Prostate gland (tissue), 2 donors: ENCODE data around the gene S100A9.

Experiments
- CTCF ChIP-seq, 4 experiments: fragments of 200-600 bp in 2 of 4; fragments of 450-650 bp in 2 of 4; sonication (generic) in 2 of 4; IDR thresholded peaks; 1 replicate in 3 of 4; 2 replicates in 1 of 4; pipeline ENCODE4 v1.5.1; 2016 to 2019; ENCODE audit warnings: antibody characterized with exemption in 4 of 4, mild to moderate bottlenecking in 2 of 4, moderate library complexity in 2 of 4
- POLR2A ChIP-seq: fragments of 450-650 bp; IDR thresholded peaks from one replicate; pipeline ENCODE4 v1.6.1; 2016; ENCODE audit warnings: antibody characterized with exemption, mild to moderate bottlenecking

DNA sequence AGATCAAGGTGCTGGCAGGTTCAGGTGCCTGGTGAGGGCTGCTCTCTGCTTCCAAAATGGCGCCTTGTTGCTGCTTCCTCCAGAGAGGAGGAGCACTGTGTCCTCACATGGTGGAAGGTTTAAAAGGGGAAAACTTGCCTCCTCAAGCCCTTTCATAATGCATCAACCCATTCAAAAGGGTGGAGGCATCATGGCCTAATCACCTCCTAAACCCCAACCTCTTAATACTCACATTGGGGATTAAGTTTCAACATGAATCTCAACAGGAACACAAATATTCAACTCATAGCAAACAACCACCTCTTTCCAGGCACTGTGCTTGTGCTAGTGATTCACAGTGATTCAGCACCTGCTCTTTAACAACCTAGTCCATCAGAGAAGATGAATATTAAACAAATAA, 13.6 kb downstream of the S100A9 start:
- TF ChIP-seq CTCF (IDR thresholded peaks at IDR 0.05): no peak
- no peak for TF ChIP-seq POLR2A
